Caco-2 (cell line): Measurements from ENCODE around the gene PLCB4. TPM values are rescaled to one million over a fixed set of nuclear protein-coding genes. Genes with fewer than 3 reads are reported as not detected.

Source experiments
- BruUV-seq: library from RNA; stranded (reverse); fragments of 400-500 nt; replicated peaks from 2 replicates; lab custom pipeline; 2021; lab: Mats Ljungman, UMichigan
- CTCF ChIA-PET: fragments of 300-600 bp; sonication (Branson Sonifier 250); formaldehyde crosslinking; loops from one replicate; lab custom pipeline; 2022; ENCODE audit warnings: antibody characterized with exemption; lab: Charles Lee
- POLR2A ChIA-PET: fragments of 300-600 bp; sonication (Branson Sonifier 250); formaldehyde crosslinking; loops from one replicate; lab custom pipeline; 2022; ENCODE audit warnings: antibody characterized with exemption; lab: Charles Lee
- DNase-seq, 2 experiments: peaks; one replicate each; pipeline versions ENCODE4 v3.0.0 to v3.0.0-alpha.2; 2020 to 2022
- H3K27me3 ChIP-seq: replicated peaks from 2 replicates; pipeline ENCODE4 v1.6.0; 2011; ENCODE audit warnings: low read length; ENCODE audit not compliant: control insufficient read depth, insufficient read depth
- H3K36me3 ChIP-seq: 2 replicates; pipeline ENCODE4 v1.5.1; 2011; ENCODE audit warnings: low read length; ENCODE audit not compliant: control insufficient read depth, insufficient read depth
- H3K4me1 ChIP-seq: fragments of 250-450 bp; sonication (Bioruptor Pico); 2 replicates; pipeline ENCODE4 v1.5.1; 2020; ENCODE audit warnings: mild to moderate bottlenecking
- H3K4me3 ChIP-seq: 2 replicates; pipeline ENCODE4 v1.5.1; 2011; ENCODE audit warnings: low read depth, mild to moderate bottlenecking, control low read depth, low read length
- H3K9me3 ChIP-seq: fragments of 250-450 bp; sonication (Bioruptor Pico); 2 replicates; pipeline ENCODE4 v1.5.1; 2020; ENCODE audit warnings: mild to moderate bottlenecking, moderate library complexity
- H3K27ac Mint-ChIP-seq: one replicate; pipeline ENCODE4 v1.8.0; 2022; ENCODE audit warnings: mixed read lengths; ENCODE audit not compliant: unreplicated experiment
- H3K27me3 Mint-ChIP-seq: one replicate; pipeline ENCODE4 v1.8.0; 2022; ENCODE audit warnings: mixed read lengths; ENCODE audit not compliant: insufficient read depth, unreplicated experiment
- H3K36me3 Mint-ChIP-seq: one replicate; pipeline ENCODE4 v1.8.0; 2022; ENCODE audit warnings: mild to moderate bottlenecking, mixed read lengths; ENCODE audit not compliant: insufficient read depth, unreplicated experiment
- H3K4me1 Mint-ChIP-seq: one replicate; pipeline ENCODE4 v1.8.0; 2022; ENCODE audit warnings: low read depth, mixed read lengths; ENCODE audit not compliant: unreplicated experiment
- H3K4me3 Mint-ChIP-seq: one replicate; pipeline ENCODE4 v1.8.0; 2022; ENCODE audit warnings: mild to moderate bottlenecking, moderate library complexity, mixed read lengths; ENCODE audit not compliant: unreplicated experiment
- H3K9me3 Mint-ChIP-seq: one replicate; pipeline ENCODE4 v1.8.0; 2022; ENCODE audit warnings: mixed read lengths; ENCODE audit not compliant: unreplicated experiment
- CTCF ChIP-seq, 2 experiments: fragments of 200-600 bp in 1 of 2; IDR thresholded peaks; 1 replicate in 1 of 2; 2 replicates in 1 of 2; pipeline versions ENCODE4 v1.5.1 to v1.8.0; 2011 to 2022; ENCODE audit warnings: antibody characterized with exemption in 1 of 2, control low read depth in 1 of 2, inconsistent platforms in 1 of 2, low read depth in 1 of 2, low read length in 1 of 2, mild to moderate bottlenecking in 1 of 2, moderate library complexity in 1 of 2; ENCODE audit not compliant: insufficient read depth in 1 of 2, severe bottlenecking in 1 of 2, unreplicated experiment in 1 of 2
- intact Hi-C: fragments of 100-400 bp; cut with micrococcal nuclease; formaldehyde crosslinking; loops from one replicate; pipeline ENCODE4 v1.10.0; 2022; ENCODE audit not compliant: unreplicated experiment
- total RNA-seq: library from RNA; stranded (reverse); gene quantifications from 2 replicates; pipeline ENCODE4 v1.2.3, GENCODE V29; 2022

PLCB4 gene
- total RNA-seq, 1 experiment from 2014 or later: 3.0 TPM

GRCh38 chr20:9109566-9109965, 40.7 kb downstream of the PLCB4 start:
- DNase-seq: no peak
- H3K36me3 ChIP-seq: no peaks in the 10 kb centered on the region
- intact Hi-C loops: no loop called here
- no peak for TF ChIP-seq CTCF (IDR thresholded peaks at IDR 0.05; ENCODE audit: insufficient read depth in 1 of 2, low read depth in 1 of 2, low read length in 1 of 2, severe bottlenecking in 1 of 2, unreplicated experiment in 1 of 2)
- Mint-ChIP-seq H3K4me3 (no peak overlapping the region), H3K4me1 (no peaks in the 10 kb centered on the region), H3K36me3 (no peaks in the 10 kb centered on the region), H3K27ac (no peak overlapping the region), H3K27me3 (peaks cover 2% of the 10 kb centered on the region), H3K9me3 (no peaks in the 10 kb centered on the region)
- ChIA-PET POLR2A (no interaction called here), CTCF (interaction anchor here (0.6 kb wide), 1 partner anchor 8 kb away, joined by 3 read pairs; no protein-coding TSS in a partner anchor)
- no peaks in the 10 kb centered on the region; the same call in 1 of the 2 replicates for H3K27me3 ChIP-seq
- no peaks in the 10 kb centered on the region for H3K4me1 ChIP-seq
- no peaks in the 10 kb centered on the region for H3K9me3 ChIP-seq
- H3K4me3 ChIP-seq: no peak overlapping the region
- no TSS peak for BruUV-seq

- no peaks in the 10 kb centered on the region; the same call in 1 of the 2 replicates for H3K27me3 ChIP-seq
- Mint-ChIP-seq H3K9me3 (no peaks in the 10 kb centered on the region), H3K27me3 (no peaks in the 10 kb centered on the region), H3K4me1 (no peaks in the 10 kb centered on the region), H3K27ac (no peak overlapping the region), H3K36me3 (no peaks in the 10 kb centered on the region), H3K4me3 (no peak overlapping the region)
- H3K9me3 ChIP-seq: no peaks in the 10 kb centered on the region
- H3K36me3 ChIP-seq: no peaks in the 10 kb centered on the region
- ChIA-PET POLR2A (no interaction called here), CTCF (no interaction called here)
- no peaks in the 10 kb centered on the region for H3K4me1 ChIP-seq
- no peak for TF ChIP-seq CTCF (IDR thresholded peaks at IDR 0.05; ENCODE audit: insufficient read depth in 1 of 2, low read depth in 1 of 2, low read length in 1 of 2, severe bottlenecking in 1 of 2, unreplicated experiment in 1 of 2)
- DNase-seq: no peak
- BruUV-seq: no TSS peak
- no peak overlapping the region for H3K4me3 ChIP-seq
- intact Hi-C loops: no loop called here
Observed at GRCh38 chr20:9110365-9110764, 41.5 kb downstream of the PLCB4 start.

- ChIA-PET CTCF (no interaction called here), POLR2A (no interaction called here)
- Histone ChIP-seq H3K27me3 (no peaks in the 10 kb centered on the region; the same call in 1 of the 2 replicates), H3K4me3 (no peak overlapping the region), H3K36me3 (no peaks in the 10 kb centered on the region), H3K9me3 (no peaks in the 10 kb centered on the region), H3K4me1 (no peaks in the 10 kb centered on the region)
- TF ChIP-seq CTCF (IDR thresholded peaks at IDR 0.05; ENCODE audit: insufficient read depth in 1 of 2, low read depth in 1 of 2, low read length in 1 of 2, severe bottlenecking in 1 of 2, unreplicated experiment in 1 of 2): no peak
- no peak overlapping the region for H3K4me3 Mint-ChIP-seq
- H3K27me3 Mint-ChIP-seq: no peaks in the 10 kb centered on the region
- H3K9me3 Mint-ChIP-seq: no peaks in the 10 kb centered on the region
- intact Hi-C loops: no loop called here
- BruUV-seq: no TSS peak
- H3K4me1 Mint-ChIP-seq: no peaks in the 10 kb centered on the region
- no peak overlapping the region for H3K27ac Mint-ChIP-seq
- H3K36me3 Mint-ChIP-seq: no peaks in the 10 kb centered on the region
- no peak for DNase-seq
Observed at GRCh38 chr20:9110916-9111432, 42.1 kb downstream of the PLCB4 start.
